HG03378 (cell line): ENCODE measurements around the gene RALGAPA1.
"Not testable (repeated sequence)": the region's sequence is repeated elsewhere in the genome, so short reads cannot be mapped to it uniquely, and the experiment has no call there.

Experiments
- ATAC-seq: cut with Tn5 transposase; IDR thresholded peaks from one replicate; pipeline ENCODE4 v1.9.1; 2021; ENCODE audit warnings: mild to moderate bottlenecking, moderate library complexity; ENCODE audit not compliant: unreplicated experiment

Gene RALGAPA1

GRCh38 chr14:35766036-35766699 is 42.9 kb downstream of the RALGAPA1 start:
- no peak for ATAC-seq

GRCh38 chr14:35761922-35762321 is 47.2 kb downstream of the RALGAPA1 start:
- ATAC-seq: no peak

GRCh38 chr14:35760143-35760542 is 49.0 kb downstream of the RALGAPA1 start:
- ATAC-seq: no peak

- no peak for ATAC-seq
Observed at GRCh38 chr14:35758523-35759129, 50.5 kb downstream of the RALGAPA1 start.

GRCh38 chr14:35754671-35755070 is 54.4 kb downstream of the RALGAPA1 start:
- ATAC-seq: no peak

GRCh38 chr14:35752380-35752779 is 56.7 kb downstream of the RALGAPA1 start:
- ATAC-seq: no peak

GRCh38 chr14:35750202-35750904 is 58.7 kb downstream of the RALGAPA1 start:
- no peak for ATAC-seq

- no peak for ATAC-seq
Observed at GRCh38 chr14:35747379-35747778, 61.7 kb downstream of the RALGAPA1 start.

GRCh38 chr14:35742442-35742841 is 66.7 kb downstream of the RALGAPA1 start:
- no peak for ATAC-seq

GRCh38 chr14:35742032-35742371 is 67.1 kb downstream of the RALGAPA1 start:
- no peak for ATAC-seq

- no peak for ATAC-seq
Observed at GRCh38 chr14:35741345-35742031, 67.6 kb downstream of the RALGAPA1 start.

GRCh38 chr14:35740215-35740614 is 68.9 kb downstream of the RALGAPA1 start:
- ATAC-seq: no peak

GRCh38 chr14:35735163-35735562 is 73.9 kb downstream of the RALGAPA1 start:
- ATAC-seq: not testable (repeated sequence)

GRCh38 chr14:35733510-35733909 is 75.6 kb downstream of the RALGAPA1 start:
- ATAC-seq: not testable (repeated sequence)

GRCh38 chr14:35730871-35731270 is 78.2 kb downstream of the RALGAPA1 start:
- no peak for ATAC-seq

- no peak for ATAC-seq
Observed at GRCh38 chr14:35727764-35728163, 81.3 kb downstream of the RALGAPA1 start.

- no peak for ATAC-seq
Observed at GRCh38 chr14:35725930-35726329, 83.2 kb downstream of the RALGAPA1 start.

- no peak for ATAC-seq
Observed at GRCh38 chr14:35715079-35715478, 94.0 kb downstream of the RALGAPA1 start.

- ATAC-seq: no peak
Observed at GRCh38 chr14:35712466-35712865, 96.6 kb downstream of the RALGAPA1 start.

- no peak for ATAC-seq
Observed at GRCh38 chr14:35708062-35708461, 101.0 kb downstream of the RALGAPA1 start.

- ATAC-seq: no peak
Observed at GRCh38 chr14:35705636-35706035, 103.5 kb downstream of the RALGAPA1 start.
